SK-N-SH (cell line): ENCODE measurements around the gene TRABD2A.

ENCODE experiments used
- CTCF ChIP-seq: fragments of 200-600 bp; sonication (generic); IDR thresholded peaks from 2 replicates; pipeline ENCODE4 v1.6.1; 2017; ENCODE audit warnings: antibody characterized with exemption, mild to moderate bottlenecking, moderate library complexity
- EP300 ChIP-seq, 2 experiments: IDR thresholded peaks; 2 replicates each; pipeline versions ENCODE4 v1.4.0 to v1.6.1; 2012; ENCODE audit warnings: borderline replicate concordance in 1 of 2, low read depth in 1 of 2, low read length in 1 of 2
- SIN3A ChIP-seq: IDR thresholded peaks from 2 replicates; pipeline ENCODE4 v1.6.1; 2012; ENCODE audit warnings: low read depth, mild to moderate bottlenecking, low read length, moderate library complexity, borderline replicate concordance
- TCF12 ChIP-seq: IDR thresholded peaks from 2 replicates; pipeline ENCODE4 v1.4.0; 2012

GRCh38 chr2:84878896-84879583 is 1.8 kb downstream of the TRABD2A start:
- TF ChIP-seq EP300 (IDR thresholded peaks at IDR 0.05; ENCODE audit: borderline replicate concordance in 1 of 2, low read depth in 1 of 2, low read length in 1 of 2) (no peak), CTCF (no peak), SIN3A (no peak), TCF12 (no peak)
